HTERT RPE-1 (cell line): Measurements from ENCODE around the gene TFDP1.

Experiments used
- in situ Hi-C: fragments of 300-500 bp; cut with MboI; formaldehyde crosslinking; loops from 4 replicates; pipeline ENCODE4 v1.14.3; 2020; ENCODE audit warnings: low sequenced_read_pairs

Gene TFDP1, protein sequence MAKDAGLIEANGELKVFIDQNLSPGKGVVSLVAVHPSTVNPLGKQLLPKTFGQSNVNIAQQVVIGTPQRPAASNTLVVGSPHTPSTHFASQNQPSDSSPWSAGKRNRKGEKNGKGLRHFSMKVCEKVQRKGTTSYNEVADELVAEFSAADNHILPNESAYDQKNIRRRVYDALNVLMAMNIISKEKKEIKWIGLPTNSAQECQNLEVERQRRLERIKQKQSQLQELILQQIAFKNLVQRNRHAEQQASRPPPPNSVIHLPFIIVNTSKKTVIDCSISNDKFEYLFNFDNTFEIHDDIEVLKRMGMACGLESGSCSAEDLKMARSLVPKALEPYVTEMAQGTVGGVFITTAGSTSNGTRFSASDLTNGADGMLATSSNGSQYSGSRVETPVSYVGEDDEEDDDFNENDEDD

GRCh38 chr13:113584205-113584869, at the start of gene TFDP1:
Gene TFDP1, plus strand, starts transcription at chr13:113584753. Its CDS starts 1,085 bp downstream, at chr13:113585838.
- in situ Hi-C loops, result no loop called here

- in situ Hi-C loops, result no loop called here
These were observed 49.2 kb upstream of the TFDP1 start for GRCh38 chr13:113535381-113535781.

GRCh38 chr13:113536461-113537110, 48.0 kb upstream of the TFDP1 start:
- in situ Hi-C loops, result no loop called here

GRCh38 chr13:113537205-113537604, 47.3 kb upstream of the TFDP1 start:
- in situ Hi-C loops, result no loop called here

DNA sequence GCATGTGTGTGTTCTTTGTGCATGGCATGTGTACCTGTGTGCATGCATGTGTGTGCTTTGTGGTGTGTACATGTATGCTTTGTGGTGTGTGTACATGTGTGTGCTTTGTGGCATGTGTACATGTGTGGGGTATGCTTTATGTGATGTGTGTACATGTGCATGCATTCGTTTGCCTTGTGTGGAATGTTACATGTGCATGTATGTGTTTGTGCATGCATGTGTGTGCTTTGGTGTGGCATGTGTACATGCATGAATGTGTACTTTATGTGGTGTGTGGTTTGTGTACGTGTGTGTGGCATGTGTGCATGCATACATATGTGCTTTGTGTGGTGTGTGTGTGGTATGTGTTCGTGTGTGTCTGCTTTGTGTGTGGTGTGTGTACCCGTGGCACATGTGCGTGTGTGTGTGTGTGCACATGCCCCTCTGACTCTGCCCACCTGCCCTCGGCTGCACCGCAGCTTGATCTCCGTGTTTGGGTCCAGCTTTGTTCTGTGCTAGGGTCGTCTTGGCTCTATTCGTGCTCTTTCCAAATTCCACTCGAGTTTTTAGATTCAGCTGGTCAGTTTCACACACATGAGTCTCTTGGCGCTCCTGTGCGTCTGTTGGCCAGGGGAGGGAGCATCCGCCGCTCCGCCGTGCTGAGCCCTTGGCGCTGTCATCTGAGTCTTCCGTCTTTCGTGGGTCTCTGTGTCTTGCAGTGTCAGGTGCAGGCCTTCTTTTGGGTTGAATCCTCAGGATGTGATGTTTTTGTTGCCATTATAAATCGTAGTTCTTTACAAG, 46.5 kb upstream of the TFDP1 start:
- in situ Hi-C loops, result no loop called here

GRCh38 chr13:113538689-113539058, 45.9 kb upstream of the TFDP1 start:
- in situ Hi-C loops, result no loop called here

- in situ Hi-C loops, result no loop called here
These were observed 45.4 kb upstream of the TFDP1 start for GRCh38 chr13:113539176-113539575.

- in situ Hi-C loops, result no loop called here
These were observed 44.7 kb upstream of the TFDP1 start for GRCh38 chr13:113539822-113540221.

- in situ Hi-C loops, result no loop called here
These were observed 44.0 kb upstream of the TFDP1 start for GRCh38 chr13:113540523-113540922.

DNA sequence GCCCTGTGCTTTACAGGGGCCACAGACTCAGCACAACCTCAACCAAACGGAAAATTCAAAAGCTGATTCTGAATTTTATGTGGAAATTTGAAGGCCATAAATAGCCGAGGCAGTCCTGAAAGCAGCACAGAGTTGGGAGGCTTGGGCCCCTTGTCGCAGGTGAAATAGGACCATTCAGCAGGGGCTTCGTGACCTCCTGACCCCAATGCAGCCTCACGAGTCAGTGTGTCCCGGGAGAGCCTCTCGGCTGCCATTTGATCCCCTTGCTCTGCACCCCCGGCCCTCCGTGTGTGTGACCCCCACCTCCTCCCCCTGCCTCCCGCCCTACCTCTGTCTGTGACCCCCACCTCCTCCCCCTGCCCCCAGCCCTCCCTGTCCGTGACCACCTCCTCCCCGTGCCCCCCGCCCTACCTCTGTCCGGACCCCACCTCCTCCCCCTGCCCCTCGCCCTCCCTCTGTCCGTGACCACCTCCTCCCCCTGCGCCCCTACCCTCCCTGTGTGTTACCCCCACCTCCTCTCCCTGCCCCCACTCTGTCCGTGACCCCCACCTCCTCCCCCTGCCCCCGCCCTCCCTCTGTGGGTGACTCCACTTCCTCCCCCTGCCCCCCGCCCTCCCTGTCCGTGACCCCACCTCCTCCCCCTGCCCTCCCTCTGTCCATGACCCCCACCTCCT, 41.7 kb upstream of the TFDP1 start:
- in situ Hi-C loops, result no loop called here

- in situ Hi-C loops, result no loop called here
These were observed 40.3 kb upstream of the TFDP1 start for GRCh38 chr13:113544071-113544891.

- in situ Hi-C loops, result no loop called here
These were observed 39.7 kb upstream of the TFDP1 start for GRCh38 chr13:113544896-113545295.

GRCh38 chr13:113545455-113545930, 39.1 kb upstream of the TFDP1 start:
- in situ Hi-C loops, result no loop called here

DNA sequence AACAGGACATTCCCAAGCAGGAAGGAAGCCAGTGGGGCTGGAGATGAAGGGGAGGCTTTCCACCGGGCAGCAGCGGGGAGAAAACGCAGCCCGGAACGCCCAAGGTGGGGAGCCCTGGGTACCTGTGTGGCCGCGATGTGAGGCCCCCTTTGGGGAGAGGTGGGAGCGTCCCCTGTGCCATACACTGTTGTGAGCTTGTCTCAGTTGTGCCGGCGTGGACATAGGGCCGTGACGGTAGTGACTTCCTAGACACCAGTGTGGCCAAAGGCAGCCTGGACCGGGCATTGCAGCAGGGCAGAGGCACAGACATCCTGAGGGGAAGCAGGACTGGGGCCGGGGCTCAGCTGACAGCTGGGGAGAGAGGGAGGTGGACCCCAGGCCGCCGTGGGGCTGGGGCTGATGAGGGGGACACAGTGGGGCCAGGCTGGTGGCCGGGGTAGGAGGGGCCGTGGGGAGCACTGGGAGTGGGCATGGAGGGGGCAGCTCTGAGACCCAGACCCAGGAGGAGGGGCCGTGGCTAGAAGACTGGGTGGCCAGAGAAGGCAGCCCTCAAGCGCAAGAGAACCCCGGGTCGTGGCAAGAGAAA, 38.5 kb upstream of the TFDP1 start:
- in situ Hi-C loops, result no loop called here

GRCh38 chr13:113546571-113547237, 37.8 kb upstream of the TFDP1 start:
- in situ Hi-C loops, result no loop called here

DNA sequence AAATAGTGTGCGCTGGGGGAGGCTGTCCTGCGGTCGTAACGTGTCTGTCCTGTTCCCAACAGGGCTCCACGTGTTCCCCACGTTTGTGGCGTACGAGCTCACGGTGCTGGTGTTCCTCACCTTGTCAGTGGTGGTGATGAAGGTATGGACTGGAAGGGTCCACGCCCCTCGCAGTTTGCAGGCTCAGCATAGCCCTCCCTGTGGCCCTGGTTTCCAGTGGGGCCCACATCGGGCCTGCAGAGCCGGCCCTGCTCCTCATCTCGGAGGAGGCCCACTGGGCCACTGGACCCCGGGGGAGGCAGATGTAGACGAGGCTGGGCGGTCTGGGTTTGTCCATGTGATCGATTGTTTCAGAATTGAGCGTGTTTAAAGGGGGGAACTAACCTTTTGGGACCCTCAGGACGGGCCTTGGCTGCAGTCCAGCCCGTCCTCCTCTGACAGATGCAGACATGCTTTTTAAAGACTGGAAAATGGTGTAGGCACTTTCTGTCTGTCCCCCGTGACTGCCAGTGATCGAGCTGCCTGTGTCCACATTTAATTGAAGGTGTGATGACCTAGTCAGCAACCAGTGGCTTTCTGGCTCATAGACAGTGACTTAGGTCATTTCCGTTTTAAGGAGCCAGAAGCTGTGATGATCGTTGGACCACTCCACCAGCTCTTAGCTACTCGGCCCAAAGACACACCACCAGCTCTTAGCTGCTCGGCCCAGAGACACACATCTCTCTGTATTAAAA, 37.1 kb upstream of the TFDP1 start:
- in situ Hi-C loops, result no loop called here

- in situ Hi-C loops, result no loop called here
These were observed 36.3 kb upstream of the TFDP1 start for GRCh38 chr13:113548171-113548641.
